HT-29 (cell line): ENCODE measurements around the gene UBA7. TPM values are rescaled to one million over a fixed set of nuclear protein-coding genes. Genes with fewer than 3 reads are reported as not detected.

Experiments used
- small RNA-seq: library from RNA; depleted of rRNA; stranded (forward); fragments of <200 nt; gene quantifications from one replicate; pipeline ENCODE3, GENCODE V24; 2014
- total RNA-seq: library from RNA; depleted of rRNA; stranded (reverse); fragments of >200 nt; shearing (Covaris generic); gene quantifications from 2 replicates; pipeline ENCODE4 v1.2.3, GENCODE V29; 2014; rRNA removed

UBA7 gene
- total RNA-seq, 1 experiment from 2014 or later, result 5.1 TPM

Small RNA genes lying within 50 kb of the gene (small RNA-seq; reads per million reads assigned to genes)
- not detected for gene COX6CP14
- gene RN7SL217P, result not detected

Other genes with a start within 250 kb of the UBA7 start
- 246 and 254 TPM in 2 replicates for gene APEH, start 139.6 kb downstream of the UBA7 start, total RNA-seq
- gene MST1, start 124.5 kb downstream of the UBA7 start, total RNA-seq, result 2.2 and 3.3 TPM in 2 replicates
- 22.4 and 24.3 TPM in 2 replicates for gene RNF123, start 124.4 kb downstream of the UBA7 start, total RNA-seq
- 2.0 and 2.7 TPM in 2 replicates for gene AMIGO3, start 94.3 kb downstream of the UBA7 start, total RNA-seq
- gene GMPPB, start 90.0 kb downstream of the UBA7 start, total RNA-seq, result 40.0 and 45.1 TPM in 2 replicates
- 24.3 and 38.3 TPM in 2 replicates for gene IP6K1, start 27.4 kb downstream of the UBA7 start, total RNA-seq
- gene CDHR4, start 14.1 kb downstream of the UBA7 start, total RNA-seq, result 0.15 and 0.34 TPM in 2 replicates
- gene INKA1, start 10.7 kb downstream of the UBA7 start, total RNA-seq, result 0.15 TPM in 1 of 2 replicates, not detected in the other
- gene TRAIP, start 42.6 kb upstream of the UBA7 start, total RNA-seq, result 10.3 and 12.8 TPM in 2 replicates
- gene CAMKV, start 56.0 kb upstream of the UBA7 start, total RNA-seq, result not detected in 2 replicates
- gene MST1R, start 89.9 kb upstream of the UBA7 start, total RNA-seq, result 60.3 and 64.4 TPM in 2 replicates
- gene MON1A, start 115.9 kb upstream of the UBA7 start, total RNA-seq, result 13.6 and 15.1 TPM in 2 replicates
- 17.4 and 23.7 TPM in 2 replicates for gene RBM6, start 126.2 kb upstream of the UBA7 start, total RNA-seq